Activated naive CD4-positive, alpha-beta T cell treated with anti-CD3 and anti-CD28 coated beads, Interleukin-2, amount 50 U/mL, for 16 hours (primary cell): ENCODE data around the gene EPB41L2.
"Not testable (repeated sequence)": the region's sequence is repeated elsewhere in the genome, so short reads cannot be mapped to it uniquely, and the experiment has no call there.

Source experiments
- DNase-seq: peaks from one replicate; pipeline ENCODE4 v3.0.0-alpha.2; 2020

EPB41L2 gene

DNA sequence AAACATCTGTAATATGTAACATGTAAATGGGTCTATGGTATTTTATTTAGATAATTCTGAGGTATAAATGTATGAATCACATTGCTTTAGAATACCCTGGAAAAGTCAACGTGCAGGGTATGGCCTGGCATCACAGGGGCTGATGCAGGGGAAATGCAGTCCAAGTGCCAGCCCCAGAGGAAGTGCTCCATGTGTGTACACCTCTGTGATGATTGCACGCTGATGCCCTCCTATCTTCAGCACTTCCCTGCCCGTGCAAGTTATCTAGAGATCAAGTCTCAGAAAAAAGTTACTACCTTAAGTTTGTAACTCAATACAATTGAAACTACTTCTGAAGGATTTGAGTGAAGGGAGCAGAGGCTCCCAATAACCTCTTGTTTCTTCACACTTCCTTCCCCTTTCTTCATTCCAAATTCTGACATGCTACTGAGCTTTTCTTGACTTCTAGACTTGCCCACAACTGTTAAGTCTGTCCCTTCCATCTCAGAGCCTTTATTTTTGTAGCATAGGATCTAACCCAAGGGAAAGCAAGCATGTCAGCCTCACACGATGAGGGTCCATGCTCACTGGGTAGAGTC lies 233.6 kb downstream of the EPB41L2 start:
- DNase-seq, result no peak

DNA sequence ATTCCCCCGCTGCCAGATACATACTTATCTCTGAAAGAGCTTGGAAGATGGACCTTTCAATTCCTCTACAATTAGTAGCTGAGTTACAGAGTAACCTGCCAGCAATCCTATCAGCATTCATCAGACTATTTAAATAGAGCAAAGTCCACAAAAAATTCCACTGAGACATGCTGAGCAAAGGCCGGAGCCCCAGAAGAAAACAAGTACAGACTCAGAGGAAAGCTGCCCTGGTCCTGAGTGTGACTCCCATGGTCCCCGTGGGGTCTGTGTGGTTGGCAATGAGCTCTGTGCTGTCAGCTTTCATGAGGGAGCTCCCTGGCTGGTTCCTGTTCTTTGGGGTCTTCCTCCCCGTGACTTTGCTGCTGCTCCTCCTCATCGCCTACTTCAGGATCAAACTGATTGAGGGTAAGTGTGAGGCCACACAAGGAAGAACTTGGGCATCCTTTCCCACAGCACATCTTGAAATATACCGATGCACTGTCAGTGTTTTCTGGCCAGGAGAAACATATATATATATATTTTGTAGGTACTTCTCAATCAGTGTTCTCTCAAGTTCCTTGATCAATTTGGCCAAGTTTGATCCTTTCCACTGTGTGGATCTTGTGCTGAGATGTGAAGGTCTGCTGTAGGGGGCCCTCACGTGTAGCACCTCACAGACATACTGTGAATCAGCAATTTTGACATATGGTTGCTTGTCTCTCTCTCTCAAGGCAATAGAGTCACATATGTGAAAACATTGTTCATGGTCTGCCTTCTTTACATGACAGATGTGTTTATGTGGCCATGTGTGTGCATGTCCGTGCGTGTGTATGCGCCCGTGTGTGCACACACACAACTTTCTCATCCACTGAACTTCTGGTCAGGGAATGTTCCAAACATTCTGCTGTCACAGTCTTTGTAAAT lies 235.5 kb downstream of the EPB41L2 start, which contains the start of gene SMLR1:
SMLR1 (plus strand) TSS at position 160 of the 903 bp plus-strand sequence; CDS start at position 168, 8 bp downstream.
- no peak for DNase-seq

DNA sequence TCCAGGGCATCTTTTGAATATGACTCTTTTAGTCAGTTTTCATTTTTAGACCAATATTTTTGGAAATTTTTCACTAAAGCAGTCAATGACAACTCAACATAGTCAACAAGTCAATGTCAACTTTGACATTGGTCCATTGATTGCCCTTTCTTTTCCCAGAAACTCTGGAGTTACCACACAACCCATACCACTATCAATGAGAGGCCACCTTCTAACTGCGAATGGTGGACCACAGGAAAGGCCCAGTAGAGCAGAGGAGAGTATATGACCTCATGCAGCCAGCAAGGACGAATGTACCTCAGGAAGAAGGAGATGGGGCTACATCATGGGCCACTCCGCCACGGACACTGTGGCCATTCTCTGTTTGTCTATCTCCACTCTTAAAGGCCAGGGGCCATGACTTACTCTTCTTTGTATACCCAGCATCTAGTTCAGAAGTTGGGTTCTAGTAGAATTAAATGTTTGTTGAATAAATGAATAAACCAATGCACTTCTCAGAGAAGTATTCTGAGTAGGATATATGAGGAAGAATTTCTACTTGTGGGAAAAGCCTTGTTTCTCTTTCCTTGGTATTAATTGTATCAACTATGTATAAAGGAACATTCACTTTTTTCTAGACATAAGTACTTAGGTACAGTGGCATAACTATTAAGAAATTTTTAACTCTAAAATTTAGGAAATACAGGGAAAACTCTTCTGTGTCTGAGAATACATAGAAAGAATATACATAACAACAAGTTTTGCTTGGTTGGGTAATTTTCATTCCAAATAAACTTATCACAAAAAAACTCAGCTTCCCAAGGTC lies 236.4 kb downstream of the EPB41L2 start:
- DNase-seq, result no peak

DNA sequence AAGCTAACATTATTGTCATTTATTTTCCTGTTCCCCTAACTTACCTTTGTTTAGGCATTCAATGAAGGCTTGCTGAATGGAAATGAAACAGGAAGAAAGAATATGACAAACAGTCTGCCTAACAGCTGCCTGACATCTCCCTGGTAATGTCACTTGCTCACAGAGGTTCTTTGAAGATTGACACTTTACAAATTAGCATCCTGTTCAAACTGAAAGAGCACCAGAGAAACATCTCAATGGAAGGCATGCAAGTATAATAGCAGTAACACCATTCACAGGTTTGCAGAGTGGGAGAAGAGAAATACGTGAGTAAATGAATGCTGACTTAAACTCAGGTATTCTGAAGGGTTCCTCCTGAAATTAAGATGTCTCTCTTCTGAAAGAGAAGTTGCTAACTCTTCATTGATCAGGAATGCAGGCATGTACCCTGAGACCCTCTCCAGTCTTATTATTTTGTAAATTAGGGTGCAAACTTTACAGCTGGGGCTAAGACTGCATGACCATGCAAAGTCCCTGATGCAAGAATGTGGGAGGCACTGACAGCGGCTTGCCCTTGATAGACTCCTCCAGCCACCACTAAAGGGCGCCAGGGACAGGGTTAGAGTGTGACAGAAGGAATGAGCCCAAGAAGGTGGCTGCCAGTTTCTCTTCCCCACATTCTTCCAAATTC lies 237.1 kb downstream of the EPB41L2 start:
- no peak for DNase-seq

DNA sequence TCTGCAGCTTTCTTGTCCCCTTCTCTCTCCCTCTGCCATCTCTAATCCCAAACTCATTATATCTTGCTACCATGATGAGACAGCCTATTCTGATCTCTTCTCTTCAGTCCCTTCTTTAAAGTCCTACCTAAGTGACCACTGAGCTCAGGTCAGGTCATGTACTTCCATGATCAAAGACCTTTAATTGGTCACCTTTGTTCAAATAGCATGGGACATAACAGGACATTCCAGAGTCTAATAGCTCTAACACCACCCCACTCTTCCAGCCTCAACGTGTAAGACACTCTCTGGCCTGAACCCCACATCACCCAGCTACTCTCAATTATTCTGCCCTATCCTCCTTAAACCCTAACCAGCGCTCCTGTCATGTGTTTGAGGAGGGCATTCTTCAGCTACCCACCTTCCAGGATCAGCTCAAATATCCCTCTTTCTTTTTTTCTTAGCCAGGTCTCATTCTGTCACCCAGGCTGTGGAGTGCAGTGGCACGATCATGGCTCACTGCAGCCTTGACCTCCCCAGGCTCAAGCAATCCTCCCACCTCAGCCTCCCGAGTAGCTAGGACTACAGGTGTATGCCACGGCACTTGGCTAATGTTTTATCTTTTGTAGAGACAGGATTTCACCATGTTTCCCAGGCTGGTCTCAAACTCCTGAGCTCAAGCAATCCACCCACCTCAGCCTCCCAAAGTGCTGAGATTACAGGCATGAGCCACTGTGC lies 237.9 kb downstream of the EPB41L2 start:
- DNase-seq, result no peak

DNA sequence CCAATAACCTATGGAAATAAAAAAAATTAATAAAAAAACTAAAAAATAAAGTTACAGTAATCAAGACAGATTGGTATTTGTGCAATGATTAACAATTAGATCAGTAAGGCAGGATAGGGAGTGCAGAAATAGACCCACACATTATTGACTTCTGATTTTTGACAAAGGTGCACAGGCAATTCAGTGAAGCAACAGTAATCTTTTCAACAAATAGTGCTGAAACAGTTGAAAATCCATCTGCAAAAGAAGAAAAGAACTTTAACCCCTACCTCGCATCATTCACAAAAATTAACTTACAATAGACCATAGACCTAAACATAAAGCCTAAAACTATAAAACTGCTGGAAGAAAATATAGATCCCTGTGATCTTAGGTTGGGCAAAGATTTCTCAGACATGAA lies 240.3 kb downstream of the EPB41L2 start:
- no peak for DNase-seq

DNA sequence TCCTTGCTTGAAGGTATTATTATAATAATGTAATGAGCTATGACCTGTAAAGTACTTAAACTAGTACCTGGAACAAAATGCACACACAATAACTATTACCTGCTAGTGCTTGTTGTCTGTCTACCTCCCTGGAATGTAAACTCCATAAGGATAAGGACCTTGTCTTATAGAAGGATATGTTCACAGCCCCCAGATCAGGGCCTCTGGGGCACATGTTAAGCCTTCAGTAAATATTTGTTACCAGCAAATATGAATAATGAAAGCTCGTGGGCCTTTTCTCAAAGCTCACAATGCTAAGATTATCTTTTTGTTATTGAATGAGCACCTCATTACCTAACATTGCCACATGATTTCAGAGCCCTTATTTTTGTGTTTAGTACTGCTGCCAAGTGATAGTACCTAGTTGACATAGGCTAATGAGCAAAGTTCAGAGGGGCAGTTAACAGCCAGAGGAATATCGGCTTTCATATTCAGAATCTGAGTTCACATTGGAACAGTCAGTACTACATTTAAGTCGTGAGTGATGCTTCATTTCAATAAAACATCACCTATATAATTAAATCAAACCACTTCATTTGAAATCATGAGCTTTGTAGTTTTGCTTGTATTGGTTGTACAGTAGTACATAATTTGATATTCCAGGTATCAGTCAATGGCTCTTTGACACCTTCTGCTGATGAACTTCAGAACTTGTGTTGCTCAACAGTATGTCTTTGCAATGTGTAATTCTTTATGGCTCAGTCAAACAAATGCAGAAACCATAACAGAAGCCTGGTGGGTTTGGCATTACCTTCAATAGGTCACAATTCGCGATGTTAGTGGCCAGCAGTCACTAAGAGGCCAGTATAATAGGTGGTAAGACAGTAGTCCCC lies 247.6 kb downstream of the EPB41L2 start:
- no peak for DNase-seq

DNA sequence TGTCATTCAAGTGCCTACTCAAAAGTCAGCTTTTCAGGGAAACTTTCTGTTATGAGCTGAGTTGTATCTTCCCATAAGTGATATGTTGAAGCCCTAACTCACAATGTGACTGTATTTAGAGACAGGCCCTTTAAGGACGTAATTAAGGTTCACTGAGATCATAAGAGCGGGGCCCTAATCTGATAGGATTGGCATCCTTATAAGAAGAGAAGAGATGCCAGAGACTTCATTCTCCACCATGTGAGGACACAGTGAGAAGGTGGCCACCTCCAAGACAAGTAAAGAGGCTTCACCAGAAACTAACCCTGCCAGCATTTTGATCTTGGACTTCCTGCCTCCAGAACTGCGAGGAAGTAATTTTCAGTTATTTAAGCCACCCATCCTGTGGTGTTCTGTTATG lies 248.5 kb downstream of the EPB41L2 start:
- no peak for DNase-seq

DNA sequence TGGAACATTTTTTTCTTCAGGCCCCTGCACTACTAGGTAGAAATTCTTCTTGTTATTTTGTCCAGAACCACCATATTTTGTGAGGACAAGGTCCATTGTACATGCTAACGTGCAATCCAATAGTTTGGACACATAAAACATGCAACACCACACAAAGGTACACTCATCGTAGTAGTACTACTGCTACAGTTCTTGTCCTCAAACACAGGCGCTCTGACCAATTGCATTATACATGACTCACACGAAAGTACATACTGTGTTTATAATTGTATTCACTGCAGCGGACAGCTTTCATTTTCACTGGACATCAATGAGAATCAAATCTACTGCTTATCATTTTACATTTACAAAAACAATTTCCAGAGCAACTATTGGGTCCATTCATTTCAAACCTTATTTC lies 251.1 kb downstream of the EPB41L2 start:
- no peak for DNase-seq

DNA sequence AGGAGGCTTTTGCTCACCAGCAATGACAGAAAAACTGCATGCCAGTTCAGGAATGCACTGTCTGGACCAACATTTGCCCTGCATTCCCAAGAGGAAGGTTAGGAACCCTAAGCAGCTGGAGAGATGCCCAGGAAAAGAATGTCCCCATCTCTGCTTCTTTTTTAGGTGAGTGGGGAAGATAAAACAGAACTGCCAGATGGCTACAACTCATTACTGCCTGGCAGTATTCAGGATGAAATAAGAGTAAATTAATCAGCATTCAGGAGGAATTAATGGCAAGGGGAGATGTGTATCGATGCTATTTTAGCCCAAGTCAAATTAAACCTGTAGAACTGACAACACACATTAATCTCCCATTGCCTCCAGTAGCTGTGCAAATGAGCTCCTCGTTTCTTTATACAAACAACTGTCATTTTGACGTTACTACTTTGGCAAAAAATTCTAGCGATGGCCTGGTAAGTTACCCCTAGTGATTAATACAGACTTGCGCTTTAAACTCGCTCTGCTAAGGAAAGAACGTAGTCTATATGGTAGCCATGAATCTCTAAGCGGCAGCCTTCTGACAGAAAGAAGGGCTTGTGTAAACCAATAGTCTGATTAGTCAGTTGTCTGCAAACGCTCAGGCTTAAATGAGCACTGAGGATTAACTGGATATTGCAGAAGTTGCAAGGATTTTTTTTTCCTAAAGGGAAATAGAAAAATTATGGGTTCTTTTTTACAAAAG lies 252.6 kb downstream of the EPB41L2 start:
- no peak for DNase-seq

DNA sequence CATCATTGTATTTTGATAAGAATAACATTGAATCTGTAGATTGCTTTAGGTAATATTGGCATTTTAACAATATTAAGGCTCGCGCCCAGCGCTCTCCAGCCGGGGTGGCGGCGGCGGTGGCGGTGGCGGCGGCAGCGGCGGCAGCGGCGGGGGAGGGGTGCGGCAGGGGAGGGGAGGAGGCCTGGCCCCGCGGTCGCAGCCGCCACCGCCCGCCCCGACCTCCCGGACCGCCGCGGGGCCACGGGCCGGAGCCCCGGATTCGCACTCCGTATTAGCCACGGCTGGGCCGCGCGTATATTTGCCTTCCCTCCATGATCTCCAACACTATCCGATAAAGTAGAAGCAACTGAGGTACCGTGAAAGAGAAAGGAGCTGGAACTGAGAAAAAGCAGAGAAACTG lies 261.7 kb downstream of the EPB41L2 start:
- not testable (repeated sequence) for DNase-seq

DNA sequence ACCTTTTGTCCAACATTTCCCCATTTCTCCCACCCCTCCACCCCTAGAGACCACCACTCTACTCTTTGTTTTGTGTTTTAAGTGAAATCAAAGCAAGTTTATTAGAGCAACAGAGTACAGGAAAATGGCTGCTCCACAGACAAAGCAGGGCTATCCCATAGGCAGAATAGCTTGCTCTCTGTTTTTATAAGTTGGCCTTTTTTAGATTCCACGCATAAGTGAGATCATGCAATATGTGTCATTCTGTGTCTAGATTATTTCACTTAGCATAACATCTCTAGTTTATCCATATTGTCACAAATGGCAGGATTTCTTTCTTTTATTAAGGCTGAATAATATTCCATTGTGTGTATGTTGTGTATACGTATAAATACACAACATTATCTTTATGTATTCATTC lies 266.0 kb downstream of the EPB41L2 start:
- DNase-seq, result no peak

DNA sequence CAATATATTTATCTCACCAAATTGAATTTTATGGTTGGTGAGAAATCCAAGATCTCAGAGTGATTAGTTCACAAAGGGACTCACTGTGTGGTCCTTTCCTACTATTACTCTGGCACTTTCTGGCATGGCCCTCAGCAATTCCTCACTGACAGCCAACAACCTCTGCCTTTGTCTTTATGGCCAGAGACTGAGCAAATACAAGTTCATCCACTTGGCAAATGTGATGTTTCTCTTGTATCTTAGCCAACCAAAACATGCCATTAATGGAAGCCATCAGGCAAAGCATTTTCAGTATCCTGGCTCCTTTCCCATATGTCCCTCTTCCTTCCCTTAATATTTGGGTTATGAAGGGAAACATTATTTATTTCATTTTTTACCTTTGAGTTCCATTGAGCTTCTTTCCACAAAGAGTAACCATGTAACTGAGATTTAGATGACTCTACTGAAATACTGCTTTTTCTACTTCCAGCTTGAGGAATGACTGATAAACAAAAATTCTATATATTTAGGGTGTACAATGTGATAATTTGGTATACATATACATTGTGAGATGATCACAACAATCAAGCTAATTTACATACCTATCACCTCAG lies 266.6 kb downstream of the EPB41L2 start:
- DNase-seq, result no peak

DNA sequence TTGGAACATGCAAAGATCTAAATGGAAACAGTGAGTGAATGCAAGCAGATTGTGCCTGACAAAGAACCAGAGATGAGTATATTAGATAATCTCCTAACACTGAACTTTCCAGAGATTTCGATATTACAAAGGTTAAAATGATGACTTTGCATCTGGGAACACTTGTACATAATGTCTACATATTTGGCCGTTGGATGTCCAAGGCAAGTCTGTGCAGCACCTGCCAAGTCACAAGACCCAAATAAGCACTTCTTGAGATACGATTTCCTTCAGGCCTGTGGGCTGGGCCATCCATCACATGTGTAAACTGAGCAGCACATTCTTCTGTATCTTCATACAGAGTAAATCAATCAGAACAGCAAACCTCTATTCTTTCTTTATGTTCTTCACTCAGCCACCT lies 268.3 kb downstream of the EPB41L2 start:
- DNase-seq, result no peak

DNA sequence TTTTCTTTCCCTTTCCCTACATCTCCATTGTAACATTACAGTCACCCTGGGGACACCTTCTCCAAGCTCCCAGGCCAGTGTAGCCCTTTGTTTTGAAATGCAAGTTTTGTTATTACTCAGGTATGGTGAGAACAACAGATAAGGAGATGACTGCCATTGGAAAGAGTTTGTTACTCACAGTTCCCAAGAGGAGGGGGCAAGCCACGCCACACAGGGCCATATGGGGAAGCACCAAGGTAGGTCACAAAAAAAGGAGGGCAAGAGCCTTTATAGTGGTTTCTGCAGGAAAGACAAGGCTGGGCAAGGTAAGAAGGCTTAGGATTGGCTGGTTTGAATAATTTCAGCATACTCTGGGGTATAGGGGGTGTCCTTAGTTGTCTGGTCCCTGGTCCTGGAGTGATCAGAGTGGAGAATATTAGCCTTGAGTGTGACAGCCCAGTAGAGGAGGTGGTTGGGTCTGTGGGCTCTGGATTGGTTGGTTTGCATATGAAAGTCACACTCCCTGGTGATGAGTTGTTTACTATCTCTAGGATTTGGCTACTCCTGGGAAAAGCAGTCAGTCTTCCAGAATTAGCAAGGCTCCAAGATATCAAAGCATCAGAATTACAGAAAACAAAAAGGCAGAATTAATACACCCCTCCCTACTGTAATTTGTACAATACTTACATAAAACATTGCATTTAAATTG lies 268.9 kb downstream of the EPB41L2 start:
- DNase-seq, result no peak
